Muscle of arm (tissue), 12 donors: ENCODE data around the gene CHD2. TPM values are rescaled to one million over a fixed set of nuclear protein-coding genes. Genes with fewer than 3 reads are reported as not detected.
"Not testable (repeated sequence)": the region's sequence is repeated elsewhere in the genome, so short reads cannot be mapped to it uniquely, and the experiment has no call there.

Experiments used
- DNase-seq: peaks from one replicate; pipeline ENCODE4 v3.0.0-alpha.2; 2013
- polyA plus RNA-seq, 12 donors: library from polyadenylated mRNA; unstranded; fragments of 120-200 nt; gene quantifications; one replicate each; pipeline ENCODE4 v1.2.1, GENCODE V29; 2013; ENCODE audit not compliant: insufficient read length in 12 of 12

CHD2 gene
- polyA plus RNA-seq, 12 donors: 50.6 to 133 (median 63.7) TPM; not detected in 1

DNA sequence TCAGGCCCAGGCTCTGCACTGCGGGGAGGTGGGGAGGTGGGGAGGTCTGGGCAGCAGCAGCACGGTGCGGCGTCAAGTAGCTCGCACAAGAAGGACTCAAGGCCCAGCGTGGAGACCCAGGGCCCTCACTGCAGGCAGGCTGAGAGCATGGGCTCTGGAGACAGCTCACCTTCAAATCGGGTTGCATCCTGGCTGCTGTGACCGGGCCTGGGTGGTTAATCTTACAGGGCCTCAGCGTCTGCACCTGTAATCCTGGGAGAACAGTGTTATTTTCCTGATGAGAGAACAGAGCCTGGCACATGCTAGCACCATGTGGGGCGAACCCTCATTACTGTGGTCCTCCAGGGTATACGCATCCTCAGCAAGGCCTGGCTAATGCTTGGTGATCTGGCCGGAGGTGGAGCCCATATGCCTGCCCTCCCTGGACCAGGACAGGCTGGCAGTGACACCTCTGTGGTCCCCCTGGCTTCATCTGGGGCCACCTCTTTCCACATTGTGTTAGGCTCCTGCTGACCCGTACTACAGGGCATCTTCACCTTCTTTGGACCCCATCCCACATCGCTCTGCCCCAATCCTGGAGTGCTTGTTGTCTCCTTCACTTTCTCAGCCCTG is 133.4 kb downstream of the CHD2 start:
- no peak for DNase-seq

DNA sequence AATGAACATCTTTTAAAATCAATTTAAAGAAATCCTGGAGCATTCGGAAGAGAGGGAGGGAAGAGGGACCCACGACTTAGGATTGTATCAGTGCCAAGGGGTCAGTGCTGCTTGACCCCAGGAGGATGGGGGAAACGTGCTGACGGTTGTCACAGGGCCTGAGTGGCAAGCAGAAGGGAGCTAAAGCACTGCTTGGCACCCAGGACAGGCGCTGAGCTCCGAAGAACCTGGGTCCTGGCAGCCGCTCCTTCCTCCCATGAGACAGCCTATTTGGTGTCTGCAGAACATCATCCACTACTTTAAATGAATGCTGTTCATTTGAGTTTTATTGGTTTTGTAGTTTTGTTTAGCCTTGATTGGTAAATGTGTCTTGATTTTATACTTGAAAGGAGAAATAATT is 134.4 kb downstream of the CHD2 start:
- no peak for DNase-seq

DNA sequence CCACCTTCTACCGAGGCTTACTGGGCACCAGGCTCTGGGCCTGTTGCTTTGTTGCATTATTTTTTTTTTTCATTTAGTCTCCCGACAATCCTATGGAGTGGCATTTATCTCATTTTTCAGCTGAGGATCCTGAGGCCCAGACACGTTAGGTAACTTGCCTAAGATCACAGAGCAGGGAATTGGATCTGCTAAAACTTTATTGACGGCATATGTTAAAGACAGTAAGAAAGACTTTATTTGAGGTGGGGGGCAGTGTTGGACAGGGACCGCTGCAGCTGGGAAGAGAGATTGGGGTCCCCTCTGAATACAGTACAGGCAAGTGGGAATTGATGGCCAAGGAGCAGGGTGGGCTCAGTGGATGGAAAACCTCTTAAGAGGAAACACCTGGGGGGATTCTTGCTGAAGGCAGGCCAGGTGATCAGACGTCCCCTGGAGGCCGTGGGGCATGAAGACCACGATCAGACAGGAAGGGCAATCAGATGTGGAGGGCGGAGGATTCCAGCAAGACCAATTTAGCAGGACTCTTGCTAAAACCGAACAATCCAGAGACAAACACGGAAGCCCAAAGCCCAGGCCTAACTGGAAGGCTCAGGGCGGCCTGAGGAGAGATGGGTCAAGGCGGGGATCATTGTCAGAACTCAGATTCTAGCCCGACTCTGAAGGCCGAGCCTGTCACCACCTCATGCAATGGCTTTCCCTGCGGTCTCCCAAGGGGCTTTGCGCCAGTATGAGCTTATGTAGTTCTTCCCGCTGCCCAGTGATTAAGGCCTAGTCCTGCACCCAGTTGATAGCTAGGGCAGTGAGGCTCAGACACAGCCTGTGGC is 135.2 kb downstream of the CHD2 start:
- DNase-seq: no peak

DNA sequence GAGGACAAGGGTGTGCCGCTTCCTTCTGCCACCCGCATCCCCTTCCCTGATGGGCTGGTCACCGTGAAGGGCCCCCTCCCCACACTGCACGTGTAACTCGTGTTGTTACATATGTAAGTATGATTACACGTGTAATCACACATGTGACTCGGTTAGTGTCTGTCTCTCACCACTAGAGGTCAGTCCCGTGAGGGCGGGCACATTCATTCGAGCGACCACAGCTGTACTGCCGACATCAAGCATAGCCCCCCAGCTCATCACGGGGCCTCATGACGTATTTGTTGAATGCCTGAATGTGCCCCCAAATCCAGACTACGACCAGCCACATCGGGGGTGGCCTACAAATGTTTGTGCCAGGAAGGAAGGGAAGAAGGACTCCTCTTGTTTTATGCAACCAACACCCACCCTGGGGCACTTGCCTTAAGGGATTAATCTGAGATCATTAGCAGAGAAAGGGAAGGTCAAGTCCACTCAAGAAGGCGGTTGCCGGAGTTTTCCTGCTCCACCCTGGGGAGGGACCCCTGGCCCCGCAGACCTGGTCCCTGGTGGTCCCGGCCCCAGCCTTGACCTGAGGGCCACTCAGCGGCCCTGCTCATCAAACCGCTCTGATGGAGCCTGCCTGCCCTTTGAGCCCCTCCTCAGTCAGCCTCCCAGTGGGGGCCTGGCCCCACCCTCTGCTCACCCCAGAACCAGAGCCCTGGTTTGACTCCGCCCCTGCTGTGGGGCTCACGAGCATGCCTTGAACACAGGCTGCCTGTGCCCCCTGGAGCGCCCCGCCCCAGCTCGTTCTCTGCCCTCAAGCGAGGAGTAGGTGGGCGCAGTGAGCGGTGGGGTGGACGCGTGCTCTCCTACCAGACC is 136.1 kb downstream of the CHD2 start:
- DNase-seq: no peak

DNA sequence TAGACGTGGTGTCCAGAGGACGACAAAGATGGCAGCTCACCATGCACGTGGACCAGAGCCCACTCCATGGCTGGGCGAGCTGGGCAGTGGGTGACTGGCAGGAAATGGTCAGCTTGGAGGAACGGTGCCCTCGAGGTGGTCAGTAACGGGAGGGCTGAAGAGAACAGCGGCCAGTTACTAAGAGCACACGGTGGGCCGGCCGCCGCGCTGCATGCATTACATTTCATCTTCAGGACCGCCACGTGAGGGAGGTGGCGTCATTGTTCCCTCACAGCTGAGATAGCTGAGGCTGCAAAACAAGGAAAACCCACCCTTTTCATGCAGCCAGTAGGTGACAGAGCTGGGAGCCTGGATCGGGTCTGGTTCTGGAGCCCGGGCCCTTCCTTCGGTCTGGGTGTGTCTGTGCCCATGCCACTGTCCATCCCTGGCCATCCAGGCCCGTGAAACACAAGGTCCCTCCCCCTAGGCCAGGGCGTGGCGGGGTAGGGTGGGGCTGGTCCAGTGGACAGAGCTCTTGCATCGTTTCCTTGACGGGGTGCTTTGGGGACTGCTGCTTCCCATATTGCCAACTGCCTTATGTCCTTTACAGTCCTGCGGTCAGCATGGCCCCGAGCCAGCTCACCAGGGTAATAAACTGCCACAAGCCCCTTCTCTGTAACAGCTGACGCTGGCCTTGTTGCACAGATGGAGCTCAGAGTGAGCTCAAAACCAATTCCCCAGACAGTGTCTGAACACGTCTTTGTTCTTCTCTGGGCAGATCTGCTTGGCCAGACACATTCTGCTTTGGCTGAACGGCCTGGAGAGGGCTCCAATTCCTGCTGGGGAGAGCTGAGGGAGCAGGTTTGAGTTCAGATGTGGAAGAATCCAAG is 137.1 kb downstream of the CHD2 start:
- peak; percentile 85 for DNase-seq

DNA sequence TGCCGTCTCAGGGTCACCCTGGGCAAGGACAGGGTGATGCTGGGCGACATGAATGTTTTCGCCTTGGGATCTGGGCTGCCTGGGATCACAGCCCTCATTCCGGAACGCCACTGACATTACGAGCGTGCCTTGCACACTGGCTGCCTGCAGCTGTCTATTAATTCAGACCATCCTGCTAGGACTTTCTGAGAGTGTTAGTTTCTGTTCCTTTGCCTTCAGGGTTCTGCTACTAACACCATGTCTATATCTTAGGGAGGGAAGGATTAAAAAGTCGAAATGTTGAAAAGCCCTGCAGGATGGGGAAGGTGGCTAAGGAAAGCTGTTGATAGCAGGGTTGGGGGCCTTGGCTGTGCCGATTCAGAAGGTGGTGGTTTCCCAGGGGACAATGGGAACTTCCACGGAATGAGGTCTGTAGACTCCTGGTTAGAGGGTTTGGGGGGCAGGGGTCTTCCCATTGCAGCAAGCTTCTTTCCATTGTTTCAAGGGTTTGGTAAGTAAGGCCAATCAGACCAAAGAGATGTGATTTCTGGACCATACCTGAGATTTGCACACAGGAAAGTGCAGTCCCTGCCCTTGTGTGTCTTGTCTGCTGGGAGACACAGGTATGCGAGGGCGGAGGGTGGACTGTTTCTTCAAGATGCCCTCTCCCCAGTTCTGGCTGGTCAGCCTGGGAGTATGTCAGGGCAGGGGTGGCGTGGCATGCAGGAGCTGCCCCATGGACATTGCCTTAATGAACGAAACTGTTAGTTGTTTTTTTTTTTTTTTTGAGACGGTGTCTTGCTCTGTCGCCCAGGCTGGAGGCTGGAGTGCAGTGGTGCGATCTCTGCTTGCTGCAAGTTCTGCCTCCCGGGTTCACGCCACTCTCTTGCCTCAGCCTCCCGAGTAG is 137.9 kb downstream of the CHD2 start:
- DNase-seq: no peak

DNA sequence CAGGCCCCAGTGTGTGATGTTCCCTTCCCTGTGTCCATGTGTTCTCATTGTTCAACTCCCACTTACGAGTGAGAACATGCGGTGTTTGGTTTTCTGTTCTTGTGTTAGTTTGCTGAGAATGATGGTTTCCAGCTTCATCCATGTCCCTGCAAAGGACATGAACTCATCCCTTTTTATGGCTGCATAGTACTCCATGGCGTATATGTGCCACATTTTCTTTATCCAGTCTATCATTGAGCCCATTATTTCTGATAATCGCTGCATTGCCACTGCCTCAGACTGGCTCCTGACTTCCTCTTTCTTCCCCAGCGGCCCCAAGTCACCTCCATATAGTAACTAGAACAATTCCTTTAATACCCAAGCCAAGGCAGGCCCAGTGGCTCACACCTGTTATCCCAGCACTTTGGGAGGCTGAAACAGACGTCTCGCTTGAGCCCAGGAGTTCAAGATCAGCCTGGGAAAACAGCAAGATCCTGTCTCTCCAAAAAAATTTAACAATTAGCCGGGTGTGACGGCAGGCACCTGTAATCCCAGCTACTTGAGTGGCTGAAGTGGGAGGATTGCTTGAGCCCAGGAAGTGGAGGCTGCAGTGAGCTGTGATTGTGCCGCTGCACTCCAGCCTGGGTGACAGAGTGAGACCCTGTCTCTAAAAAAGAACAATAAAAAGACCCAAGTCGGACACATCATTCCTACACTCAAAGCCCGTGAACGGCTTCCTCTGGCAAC is 139.6 kb downstream of the CHD2 start:
- DNase-seq: not testable (repeated sequence)

DNA sequence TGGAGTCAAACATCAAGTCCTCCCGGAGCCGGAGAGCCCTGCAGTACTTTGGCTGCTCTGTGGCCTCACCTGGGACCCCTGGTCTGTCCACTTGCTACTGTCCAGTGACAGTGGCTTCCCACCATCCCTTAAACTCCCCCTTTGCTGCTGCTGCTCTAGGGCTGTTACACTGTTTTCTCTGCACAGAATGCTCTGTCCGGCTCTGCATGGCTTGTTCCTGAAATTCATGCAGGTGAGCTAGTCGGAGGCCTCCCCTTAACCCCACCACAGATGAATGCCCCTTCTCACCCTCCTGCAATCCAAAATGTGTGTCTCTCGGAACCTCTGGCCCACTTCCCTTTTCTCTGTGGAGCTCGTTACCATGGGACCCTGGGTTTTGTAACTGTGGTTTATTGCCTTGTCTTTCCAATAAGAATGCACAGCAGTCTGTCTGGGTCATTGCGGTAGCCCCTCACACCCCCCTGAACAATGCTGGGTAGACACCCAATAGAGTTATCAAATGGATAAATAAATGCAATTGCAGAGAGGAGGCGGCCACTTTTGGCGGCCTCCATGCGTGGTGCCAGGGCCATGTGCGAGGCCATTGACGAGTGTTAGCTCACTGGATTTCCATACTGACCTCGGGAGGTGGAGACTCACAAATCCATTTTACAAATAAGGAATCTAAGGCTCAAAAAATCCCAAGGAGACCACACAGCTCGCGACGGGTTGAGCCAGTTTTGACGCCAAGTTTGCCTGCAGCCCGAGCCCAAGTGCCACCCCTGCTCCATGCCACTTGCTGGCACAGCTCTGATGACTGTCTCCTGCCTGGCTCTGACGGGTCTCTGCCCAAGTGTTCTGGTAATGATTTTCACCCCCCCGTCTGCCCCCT is 140.4 kb downstream of the CHD2 start:
- DNase-seq: no peak

DNA sequence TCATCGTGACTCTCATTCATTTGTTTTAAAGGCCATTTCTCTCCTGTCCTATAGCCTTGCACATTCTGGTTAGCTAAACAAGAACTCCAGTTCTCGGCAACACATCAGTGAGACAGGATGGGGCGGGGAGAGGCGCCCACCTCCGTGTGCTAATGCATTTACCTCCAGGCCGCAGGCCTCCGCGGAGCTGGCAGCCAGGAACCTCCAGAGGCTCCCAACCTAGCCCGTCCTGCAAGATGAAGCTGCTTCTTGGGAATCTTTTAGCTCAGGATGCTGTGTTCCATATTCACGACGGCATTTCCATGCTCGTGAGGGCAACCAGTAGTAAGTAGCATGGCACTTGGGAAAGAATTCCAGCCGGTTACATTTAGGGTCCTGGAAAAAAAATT is 141.0 kb downstream of the CHD2 start:
- no peak for DNase-seq

DNA sequence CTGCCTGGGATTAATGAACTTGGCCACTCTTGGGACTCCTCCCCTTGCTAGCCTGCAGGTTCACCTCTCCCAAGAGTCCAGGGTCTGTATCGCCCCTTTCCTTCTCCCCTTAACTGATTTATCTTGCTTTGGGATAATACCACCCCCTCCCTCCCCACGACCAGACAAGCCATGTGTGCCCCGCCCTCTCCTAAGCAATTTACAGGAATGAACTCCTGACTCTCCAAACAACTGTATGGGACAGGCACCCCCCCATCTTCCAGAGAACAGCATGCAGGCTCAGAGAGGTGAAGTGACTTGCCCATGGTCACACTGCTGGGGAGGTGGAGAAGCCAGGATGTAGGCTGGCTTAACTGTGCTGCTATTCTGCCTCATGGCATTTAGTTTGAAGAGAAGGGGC is 142.1 kb downstream of the CHD2 start:
- DNase-seq: no peak

DNA sequence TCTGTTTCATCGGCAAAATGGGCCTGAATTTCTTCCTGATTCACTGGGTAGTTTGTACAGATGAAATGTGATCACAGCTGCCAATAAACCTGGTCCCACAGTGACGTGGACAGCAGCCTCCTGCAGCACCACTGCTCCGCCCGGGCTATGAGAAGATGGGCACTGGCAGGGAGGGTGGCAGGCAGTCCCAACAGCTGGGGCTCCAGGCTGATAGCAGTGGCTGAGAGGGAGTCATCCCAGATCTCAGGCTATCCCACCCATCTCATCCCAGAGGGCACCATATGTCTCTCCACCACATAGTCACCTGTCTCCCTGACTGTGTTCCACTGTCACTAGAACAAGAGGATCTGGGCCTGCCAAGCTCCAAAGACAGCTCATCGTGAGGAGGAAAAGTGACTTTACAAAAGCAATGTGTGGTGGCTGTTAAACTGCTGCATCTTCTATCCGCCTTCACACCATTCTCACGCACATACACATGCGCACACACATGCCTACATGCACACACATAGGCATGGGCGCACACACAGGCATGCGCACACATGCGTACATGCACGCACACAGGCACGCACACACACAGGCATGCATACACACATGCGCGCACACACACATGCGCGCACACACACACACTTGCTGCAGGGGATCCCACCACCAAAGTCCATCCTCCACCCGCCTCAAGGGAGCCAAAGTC is 142.7 kb downstream of the CHD2 start:
- no peak for DNase-seq

DNA sequence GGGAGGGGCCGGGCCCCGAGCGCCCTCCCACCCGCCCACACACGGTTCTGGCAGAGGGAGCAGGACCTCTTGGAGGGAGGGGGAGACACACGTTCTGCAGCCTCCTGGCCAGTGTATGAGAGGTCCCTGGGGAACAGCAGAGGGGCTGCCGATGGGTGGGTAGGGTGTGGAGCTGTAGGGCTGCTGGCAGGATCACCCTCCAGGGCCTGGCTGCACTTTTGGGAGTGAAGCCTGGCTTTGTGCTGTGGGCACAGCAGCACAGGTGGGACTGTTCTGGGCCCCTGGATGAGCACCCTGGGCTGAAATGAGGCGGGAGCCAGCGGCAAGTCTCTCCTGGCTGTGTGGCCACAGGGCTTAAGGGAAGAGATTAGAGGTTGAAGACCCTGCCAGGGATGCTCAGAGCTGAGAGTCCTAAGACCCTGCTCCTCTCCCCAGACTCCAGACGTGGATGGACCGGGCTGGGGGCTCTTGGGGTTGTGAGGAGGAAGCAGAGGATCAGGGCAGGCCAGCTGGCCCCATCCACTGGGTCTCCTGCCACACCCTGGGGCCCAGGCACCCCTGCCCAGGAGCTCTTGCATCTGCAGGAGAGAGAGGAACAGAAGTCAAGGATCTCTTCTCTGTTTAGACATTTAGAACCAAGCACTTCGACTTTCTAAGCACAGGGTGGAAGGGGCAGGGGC is 143.6 kb downstream of the CHD2 start:
- DNase-seq: no peak

DNA sequence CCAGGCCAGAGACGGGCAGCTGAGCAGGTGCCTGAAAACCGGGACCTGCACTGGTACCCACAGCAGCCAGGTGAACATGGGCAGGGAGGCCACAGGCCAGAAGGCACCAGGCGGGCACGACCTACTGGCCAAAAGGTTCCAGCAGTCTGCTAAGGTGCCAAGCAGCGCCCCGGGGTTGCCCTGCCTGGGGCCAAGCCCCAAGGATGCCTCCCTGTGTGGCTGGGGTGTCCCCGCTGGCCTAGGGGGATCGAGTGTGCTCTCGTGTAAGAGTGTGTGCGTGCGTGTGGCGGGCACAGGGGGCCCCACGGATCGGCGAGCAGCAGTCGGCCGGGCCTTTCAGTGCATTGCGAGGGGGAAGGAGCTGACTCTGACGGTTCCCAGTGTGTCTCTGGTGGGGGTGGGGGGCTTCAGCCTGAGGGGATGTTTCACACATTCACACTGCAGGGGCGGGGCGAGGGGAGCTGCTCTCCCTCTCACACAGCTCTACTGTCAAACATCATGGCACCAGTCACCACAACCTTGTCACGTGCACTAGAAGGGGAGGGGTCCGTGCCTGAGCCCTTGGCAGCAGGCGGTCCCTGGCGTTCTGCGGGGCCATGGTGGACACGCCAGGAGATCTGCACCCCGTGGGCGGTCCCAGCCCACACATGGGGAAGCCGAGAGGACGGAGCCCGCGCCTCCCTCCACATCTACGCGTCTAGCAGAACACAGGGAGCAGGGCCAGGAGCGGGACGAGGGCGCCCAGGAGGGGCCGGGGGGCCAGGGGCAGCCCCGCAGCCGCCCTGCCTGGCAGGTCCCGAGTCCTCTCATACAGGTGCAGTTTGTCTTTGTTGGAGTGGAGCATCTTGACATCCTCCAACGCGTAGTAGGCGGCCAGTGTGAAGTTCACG is 144.4 kb downstream of the CHD2 start:
- DNase-seq: no peak

DNA sequence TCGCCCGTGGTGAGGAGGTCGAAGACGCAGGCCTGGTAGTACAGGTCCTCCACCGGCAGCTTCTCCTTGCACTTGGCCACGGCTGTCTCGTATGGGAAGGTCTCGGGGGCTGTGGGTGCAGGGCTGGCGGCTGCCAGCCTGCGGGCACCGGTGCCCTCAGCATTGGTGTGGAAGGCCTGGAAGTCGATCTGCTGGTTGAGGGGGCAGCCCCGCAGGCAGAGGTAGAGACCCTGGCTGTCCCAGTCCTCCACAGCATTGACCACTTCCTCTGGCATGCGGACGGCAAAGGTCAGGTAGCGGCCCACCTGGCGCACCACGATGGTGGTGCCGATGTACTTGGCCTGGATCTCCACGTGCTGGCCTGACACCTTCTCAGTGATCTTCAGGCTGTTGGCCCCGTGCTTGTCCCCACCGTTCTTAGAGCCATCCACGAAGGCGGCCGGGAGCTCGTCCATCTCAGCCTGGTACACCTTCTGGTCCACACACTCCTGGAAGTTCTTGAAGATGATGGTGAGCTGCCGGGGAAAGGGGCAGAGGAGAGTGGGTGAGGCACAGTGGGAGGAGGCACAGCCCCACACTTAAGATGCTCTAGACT is 145.2 kb downstream of the CHD2 start:
- no peak for DNase-seq

DNA sequence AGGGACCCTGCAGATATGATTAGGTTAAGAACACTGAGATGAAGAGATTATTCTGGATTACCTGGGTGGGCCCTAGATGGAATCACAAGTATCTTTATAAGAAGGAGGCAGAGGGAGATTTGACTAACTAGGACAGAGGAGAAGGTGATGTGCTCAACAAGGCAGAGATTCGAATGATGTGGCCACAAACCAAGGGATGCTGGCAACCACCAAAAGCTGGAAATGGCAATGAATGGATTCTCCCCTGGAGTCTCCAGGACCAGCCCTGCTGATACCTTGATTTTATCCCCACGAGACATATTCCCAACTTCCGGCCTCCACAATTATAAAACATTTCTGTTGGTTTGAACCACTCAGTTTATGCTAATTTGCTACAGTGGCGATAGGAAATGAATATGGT is 146.0 kb downstream of the CHD2 start:
- DNase-seq: no peak

DNA sequence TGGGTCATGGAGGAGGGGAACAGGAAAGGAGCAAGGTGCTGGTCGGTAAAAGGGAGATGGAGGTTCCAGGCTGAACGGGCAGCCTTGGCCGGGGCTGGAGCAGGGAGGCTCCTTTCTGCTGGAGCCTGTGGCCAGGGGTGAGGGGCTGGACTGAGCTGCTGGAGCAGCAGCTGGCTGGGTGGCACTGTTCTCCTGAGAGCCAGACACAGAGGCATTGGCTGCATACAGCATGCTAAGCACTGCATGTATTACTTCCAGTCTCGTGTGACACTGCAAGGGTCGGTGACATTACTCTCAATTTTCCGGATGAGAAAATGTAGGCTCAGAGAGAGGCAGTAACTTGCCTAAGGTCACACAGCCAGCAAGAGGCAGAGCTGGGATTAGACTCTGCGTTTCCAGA is 146.6 kb downstream of the CHD2 start:
- no peak for DNase-seq
